Measurements from ENCODE around the gene TLK1.

DNA sequence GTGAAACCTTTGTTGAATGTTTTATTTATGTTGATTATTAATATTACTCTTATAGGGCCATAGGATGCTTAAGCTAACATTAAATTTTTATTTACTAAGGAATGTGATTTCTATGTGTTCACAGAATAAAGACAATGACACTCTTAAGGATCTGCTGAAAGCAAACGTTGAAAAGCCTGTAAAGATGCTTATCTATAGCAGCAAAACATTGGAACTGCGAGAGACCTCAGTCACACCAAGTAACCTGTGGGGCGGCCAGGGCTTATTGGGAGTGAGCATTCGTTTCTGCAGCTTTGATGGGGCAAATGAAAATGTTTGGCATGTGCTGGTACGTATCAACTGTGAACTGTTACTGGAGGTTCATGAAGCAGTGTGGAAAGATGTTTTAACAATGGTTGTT is 211.3 kb downstream of the TLK1 start:
- TF ChIP-seq POLR2AphosphoS5 (IDR thresholded peaks at IDR 0.05; ENCODE audit: low read depth, low read length) (no peak), EP300 (IDR thresholded peaks at IDR 0.05; ENCODE audit: borderline replicate concordance in 1 of 2, low read depth in 1 of 2, low read length in 1 of 2) (no peak), CTCF (IDR thresholded peaks at IDR 0.05) (no peak), NRF1 (IDR thresholded peaks at IDR 0.05; ENCODE audit: low read depth, low read length) (no peak), RCOR1 (IDR thresholded peaks at IDR 0.05; ENCODE audit: low read length) (no peak)
- TF ChIP-seq, protein P1, sequence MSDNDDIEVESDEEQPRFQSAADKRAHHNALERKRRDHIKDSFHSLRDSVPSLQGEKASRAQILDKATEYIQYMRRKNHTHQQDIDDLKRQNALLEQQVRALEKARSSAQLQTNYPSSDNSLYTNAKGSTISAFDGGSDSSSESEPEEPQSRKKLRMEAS (IDR thresholded peaks at IDR 0.05; ENCODE audit: low read depth): no peak
